HG02870 (cell line): ENCODE measurements around the gene SZRD1.

Experiments
- ATAC-seq: cut with Tn5 transposase; IDR thresholded peaks from one replicate; pipeline ENCODE4 v1.9.1; 2021; ENCODE audit warnings: mild to moderate bottlenecking, moderate library complexity; ENCODE audit not compliant: unreplicated experiment

The SZRD1 gene

GRCh38 chr1:16436946-16437474 is 70.0 kb downstream of the SZRD1 start, which contains the start of gene SPATA21:
SPATA21 (minus strand) TSS chr1:16437424; CDS start chr1:16431371, 6,053 bp downstream.
- ATAC-seq: no peak

- no peak for ATAC-seq
Measured at GRCh38 chr1:16438516-16438915, 71.5 kb downstream of the SZRD1 start.

- no peak for ATAC-seq
Measured at GRCh38 chr1:16438924-16439323, 71.9 kb downstream of the SZRD1 start.

GRCh38 chr1:16440131-16440469 is 73.1 kb downstream of the SZRD1 start:
- peak; percentile 20 for ATAC-seq

GRCh38 chr1:16440470-16441281 is 73.6 kb downstream of the SZRD1 start, which contains the start of gene NECAP2:
NECAP2 (plus strand) TSS chr1:16440724; CDS start chr1:16440762, 38 bp downstream.
- peak; percentile 82 for ATAC-seq

- ATAC-seq: no peak
Measured at GRCh38 chr1:16441282-16441665, 74.2 kb downstream of the SZRD1 start.

GRCh38 chr1:16442265-16442664 is 75.2 kb downstream of the SZRD1 start:
- ATAC-seq: no peak

- ATAC-seq: no peak
Measured at GRCh38 chr1:16442941-16443340, 75.9 kb downstream of the SZRD1 start.

GRCh38 chr1:16443975-16444770 is 77.1 kb downstream of the SZRD1 start:
- no peak for ATAC-seq

GRCh38 chr1:16445052-16445451 is 78.0 kb downstream of the SZRD1 start:
- ATAC-seq: no peak

- no peak for ATAC-seq
Measured at GRCh38 chr1:16446116-16446515, 79.1 kb downstream of the SZRD1 start.

- no peak for ATAC-seq
Measured at GRCh38 chr1:16447641-16448040, 80.6 kb downstream of the SZRD1 start.
